ENCODE results near the gene BLTP3B.
"Not testable (repeated sequence)": the region's sequence is repeated elsewhere in the genome, so short reads cannot be mapped to it uniquely, and the experiment has no call there.

BLTP3B gene, protein sequence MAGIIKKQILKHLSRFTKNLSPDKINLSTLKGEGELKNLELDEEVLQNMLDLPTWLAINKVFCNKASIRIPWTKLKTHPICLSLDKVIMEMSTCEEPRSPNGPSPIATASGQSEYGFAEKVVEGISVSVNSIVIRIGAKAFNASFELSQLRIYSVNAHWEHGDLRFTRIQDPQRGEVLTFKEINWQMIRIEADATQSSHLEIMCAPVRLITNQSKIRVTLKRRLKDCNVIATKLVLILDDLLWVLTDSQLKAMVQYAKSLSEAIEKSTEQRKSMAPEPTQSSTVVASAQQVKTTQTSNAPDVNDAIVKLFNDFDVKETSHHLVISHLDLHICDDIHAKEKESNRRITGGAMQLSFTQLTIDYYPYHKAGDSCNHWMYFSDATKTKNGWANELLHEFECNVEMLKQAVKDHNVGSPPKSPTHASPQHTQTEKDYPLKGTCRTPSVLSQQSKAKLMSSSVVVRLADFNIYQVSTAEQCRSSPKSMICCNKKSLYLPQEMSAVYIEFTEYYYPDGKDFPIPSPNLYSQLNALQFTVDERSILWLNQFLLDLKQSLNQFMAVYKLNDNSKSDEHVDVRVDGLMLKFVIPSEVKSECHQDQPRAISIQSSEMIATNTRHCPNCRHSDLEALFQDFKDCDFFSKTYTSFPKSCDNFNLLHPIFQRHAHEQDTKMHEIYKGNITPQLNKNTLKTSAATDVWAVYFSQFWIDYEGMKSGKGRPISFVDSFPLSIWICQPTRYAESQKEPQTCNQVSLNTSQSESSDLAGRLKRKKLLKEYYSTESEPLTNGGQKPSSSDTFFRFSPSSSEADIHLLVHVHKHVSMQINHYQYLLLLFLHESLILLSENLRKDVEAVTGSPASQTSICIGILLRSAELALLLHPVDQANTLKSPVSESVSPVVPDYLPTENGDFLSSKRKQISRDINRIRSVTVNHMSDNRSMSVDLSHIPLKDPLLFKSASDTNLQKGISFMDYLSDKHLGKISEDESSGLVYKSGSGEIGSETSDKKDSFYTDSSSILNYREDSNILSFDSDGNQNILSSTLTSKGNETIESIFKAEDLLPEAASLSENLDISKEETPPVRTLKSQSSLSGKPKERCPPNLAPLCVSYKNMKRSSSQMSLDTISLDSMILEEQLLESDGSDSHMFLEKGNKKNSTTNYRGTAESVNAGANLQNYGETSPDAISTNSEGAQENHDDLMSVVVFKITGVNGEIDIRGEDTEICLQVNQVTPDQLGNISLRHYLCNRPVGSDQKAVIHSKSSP (N-terminal part only)

DNA sequence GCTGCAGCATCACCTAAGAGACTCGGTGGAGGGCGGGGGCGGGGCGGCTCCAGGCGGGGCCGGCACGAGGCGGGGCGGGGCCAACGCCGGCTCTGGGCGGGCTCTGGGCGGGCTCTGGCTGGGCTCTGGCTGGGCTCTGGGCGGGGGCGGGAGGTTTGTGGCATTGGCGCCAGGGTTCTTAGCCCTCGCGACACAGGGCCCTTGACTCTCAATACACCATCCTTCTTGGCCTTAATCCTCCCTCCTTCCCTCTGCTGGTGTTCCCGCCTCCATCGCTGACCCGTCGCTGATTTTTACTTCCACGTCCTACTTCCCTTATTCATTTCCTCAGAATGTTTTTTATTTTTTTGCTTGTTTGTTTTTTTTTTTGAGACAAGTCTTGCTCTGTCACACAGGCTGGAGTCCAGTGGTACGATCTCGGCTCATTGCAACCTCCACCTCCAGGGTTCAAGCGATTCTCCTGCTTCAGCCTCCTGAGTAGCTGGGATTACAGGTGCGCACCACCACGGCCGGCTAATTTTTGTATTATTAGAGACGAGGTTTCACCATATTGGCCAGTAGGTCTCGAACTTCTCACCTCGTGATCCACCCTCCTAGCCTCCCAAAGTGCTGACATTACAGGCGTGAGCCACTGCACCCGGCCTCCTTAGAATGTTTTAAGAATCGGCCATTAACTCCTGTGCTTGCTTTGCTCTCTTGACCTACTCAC, at the start of gene BLTP3B:
TSS of gene BLTP3B (minus strand) at position 24 of the 709 bp plus-strand sequence. CDS start 239 bp downstream, outside the sequence.
- DNase-seq (ENCODE audit: low read depth in 2 of 2), result no peak

DNA sequence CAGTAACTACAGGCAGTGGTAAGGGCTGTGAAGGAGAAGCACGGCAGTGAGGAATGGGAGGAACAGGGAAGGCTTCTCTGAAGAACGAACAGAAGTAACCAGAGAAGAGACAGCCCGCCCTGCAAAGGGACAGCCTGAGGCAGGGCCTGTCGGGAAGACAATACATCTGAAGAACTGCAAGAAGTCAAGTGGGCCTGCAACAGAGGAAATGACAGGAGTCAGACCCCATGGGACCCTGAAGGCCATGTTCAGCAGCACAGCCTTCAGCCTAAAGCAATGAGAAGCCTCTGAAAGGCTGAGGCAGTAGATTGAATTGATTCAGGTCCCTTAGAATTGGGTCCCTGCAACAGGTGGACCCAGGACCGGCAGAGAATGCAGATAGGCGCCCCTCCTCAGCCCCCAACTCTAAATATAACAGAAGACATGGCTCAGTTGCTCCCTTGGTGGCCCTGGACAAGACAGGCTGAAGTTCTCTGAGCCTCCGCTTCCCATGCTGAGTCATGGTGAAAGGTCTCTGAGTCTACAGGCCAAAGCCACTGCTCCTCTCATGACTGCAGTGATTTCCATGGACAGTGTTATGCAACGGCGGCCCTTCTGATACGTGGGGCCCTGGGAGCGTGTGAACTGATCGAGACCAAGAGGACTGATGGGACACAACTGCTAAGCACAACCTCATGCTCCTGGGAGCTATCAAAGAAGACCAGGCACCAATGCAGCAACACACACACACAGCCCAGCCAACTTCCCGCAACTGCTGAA, 47.1 kb upstream of the BLTP3B start:
- DNase-seq (ENCODE audit: low read depth in 2 of 2), result no peak

DNA sequence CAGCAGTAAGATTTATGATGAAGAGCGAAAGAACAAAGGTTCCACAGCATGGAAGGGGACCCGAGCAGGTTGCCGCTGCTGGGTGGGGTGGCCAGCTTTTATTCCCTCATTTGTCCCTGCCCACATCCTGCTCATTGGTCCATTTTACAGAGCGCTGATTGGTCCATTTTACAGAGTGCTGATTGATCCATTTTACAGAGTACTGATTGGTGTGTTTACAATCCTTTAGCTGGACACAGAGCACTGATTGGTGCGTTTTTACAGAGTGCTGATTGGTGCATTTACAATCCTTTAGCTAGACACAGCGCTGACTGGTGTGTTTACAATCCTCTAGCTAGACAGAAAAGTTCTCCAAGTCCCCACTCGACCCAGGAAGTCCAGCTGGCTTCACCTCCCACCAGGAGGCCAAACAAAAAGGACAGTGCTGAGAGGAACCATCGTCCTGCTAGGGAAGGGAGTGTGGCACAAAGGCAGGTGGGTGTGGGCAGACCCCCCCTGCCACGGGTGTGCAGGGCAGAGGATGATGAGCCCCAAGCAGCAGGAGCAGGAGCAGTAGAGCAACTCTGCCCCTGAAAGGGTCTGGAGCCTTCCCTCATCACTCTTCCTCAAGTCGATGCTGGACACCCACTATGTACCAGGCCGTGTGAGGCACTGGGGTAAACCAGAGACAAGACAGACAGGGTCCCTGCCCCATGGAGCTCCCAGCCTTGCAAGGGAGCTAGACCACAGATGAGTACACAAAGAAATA, 46.4 kb upstream of the BLTP3B start:
- DNase-seq (ENCODE audit: low read depth in 2 of 2), result not testable (repeated sequence)

DNA sequence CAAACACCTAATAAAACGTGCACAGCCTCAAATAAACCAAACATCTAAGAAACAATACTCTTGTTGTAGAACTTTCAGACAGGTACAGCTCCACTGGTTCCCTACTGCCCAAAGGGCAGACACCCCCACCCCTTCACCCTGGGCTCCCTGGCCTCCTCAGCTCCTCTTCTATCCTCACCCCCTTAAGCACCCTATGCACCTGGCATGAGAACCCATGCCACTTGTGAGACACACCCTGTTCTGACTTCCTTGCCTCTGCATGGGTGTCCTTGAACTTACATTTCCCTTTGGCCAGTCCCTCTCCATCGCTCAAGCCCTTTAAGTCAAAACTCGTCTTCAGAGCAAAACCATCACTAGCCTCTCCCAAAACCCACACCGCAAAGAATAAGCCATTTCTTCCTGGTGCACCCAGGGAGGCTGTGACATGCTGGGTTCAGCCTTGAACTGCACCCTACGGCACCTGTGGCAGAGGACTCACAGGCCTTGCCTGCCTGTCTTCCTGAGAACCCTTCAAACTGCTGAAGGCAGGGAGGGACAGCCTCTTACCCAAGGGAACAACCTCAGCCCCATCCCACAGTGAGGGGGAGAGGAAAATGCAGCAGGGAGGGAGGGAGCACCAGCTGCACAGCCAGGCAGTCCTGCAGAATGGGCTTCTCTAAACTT, 45.3 kb upstream of the BLTP3B start:
- no peak for DNase-seq (ENCODE audit: low read depth in 2 of 2)

DNA sequence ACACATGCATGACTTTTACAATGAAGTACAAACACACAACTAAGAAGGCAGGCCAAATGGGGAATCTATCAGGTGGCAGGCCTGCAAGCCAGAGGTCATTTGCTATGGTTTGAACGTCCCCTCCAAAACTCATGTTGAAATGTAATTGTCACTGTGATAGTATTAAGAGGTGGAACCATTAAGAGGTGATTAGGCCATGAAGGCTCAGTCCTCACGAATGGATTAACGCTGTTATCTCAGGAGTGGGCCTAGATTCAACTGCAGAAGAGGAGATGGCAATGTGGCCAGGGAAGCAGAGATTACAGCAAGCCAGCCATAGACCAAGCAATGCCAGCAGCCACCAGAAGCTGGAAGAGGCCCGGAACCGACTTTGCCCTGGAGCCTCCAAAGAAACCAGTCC, 44.4 kb upstream of the BLTP3B start:
- DNase-seq (ENCODE audit: low read depth in 2 of 2), result no peak

DNA sequence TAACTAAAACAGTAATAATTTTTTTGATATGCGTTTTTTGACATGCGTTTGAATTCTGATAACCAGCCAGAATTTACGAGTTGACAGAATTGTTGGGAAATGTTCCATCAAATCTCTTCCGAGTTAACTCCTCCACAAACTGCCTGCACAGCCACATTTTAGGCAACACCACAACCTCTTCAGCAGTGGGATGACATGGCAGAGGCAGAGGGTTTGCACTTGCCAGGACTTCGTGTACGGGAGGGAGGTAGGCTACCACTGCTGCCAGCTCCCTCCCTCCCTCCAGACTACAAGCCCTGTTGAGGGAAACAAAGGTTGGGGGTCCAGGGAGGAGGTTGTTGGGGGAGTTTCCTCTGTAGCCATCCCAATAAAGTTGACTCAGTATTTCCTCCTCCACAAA, 43.4 kb upstream of the BLTP3B start:
- no peak for DNase-seq (ENCODE audit: low read depth in 2 of 2)

DNA sequence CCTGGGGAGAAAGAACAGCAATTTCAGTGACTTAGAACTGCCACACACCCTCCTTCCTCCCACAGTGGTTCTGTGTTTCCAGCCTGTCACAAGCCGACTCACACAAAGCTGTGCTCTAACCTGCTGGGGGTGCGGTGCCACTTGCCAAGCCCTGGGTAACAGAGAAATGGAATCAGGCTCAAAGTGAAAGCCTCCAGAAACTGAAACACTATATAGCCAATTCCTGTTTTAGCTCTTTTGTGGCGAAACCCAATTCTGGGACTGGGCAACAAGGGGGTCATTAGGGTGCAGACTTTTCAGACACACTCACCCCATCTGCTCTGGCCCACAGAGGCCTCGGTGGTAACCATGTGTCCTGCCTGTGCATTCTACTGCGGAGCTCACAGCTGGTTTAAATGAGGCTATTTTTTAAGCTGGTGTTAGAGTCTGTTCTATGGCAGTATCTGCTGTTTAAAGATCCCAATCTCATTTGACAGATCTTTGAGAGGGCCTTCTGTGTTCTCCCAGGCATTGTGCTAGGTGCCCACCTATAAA, 42.8 kb upstream of the BLTP3B start:
- DNase-seq (ENCODE audit: low read depth in 2 of 2), result no peak

DNA sequence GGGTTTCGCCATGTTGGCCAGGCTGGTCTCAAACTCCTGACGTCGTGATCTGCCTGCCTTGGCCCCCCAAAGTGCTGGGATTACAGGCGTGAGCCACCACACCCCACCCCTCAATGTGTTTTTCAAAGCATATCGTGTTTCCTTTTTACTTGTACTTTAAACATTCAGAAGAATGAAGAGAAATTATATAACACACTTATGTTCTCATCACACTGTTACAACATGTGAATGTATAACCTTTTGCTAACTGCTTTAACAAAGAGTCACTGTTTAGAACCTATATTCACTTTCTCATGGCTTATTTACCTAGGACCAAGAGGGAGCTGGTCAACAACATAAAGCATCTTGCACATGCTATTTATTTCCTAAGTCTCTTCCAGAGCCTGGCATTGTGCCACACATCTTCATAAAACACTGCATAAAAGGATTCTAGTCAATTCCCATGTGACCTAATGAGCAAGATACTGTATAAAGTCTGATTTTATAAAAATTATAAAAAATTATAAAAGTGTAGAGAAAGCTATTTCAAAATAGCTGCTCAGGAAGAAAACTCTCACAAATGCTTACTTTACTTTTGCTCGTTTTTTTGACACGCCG, 42.0 kb upstream of the BLTP3B start:
- no peak for DNase-seq (ENCODE audit: low read depth in 2 of 2)

DNA sequence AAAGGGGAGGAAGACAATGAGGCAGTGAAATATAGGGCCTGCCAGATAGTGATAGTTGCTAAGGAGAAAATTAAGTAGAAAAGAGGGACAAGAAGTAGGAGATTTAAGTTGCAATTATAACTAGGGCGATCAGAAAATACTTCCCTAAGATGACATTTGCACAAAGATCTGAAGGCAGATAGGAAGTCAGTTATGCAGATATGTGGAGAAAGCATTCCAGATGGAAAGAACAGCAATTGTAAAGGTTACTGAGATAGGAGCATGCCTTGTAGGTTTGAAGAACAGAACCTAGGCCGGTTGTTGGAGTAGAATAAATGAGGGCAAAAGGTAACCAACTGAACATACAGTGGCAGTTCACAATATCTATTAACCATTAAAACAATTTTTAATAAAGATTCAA, 36.6 kb upstream of the BLTP3B start:
- DNase-seq (ENCODE audit: low read depth in 2 of 2), result no peak

DNA sequence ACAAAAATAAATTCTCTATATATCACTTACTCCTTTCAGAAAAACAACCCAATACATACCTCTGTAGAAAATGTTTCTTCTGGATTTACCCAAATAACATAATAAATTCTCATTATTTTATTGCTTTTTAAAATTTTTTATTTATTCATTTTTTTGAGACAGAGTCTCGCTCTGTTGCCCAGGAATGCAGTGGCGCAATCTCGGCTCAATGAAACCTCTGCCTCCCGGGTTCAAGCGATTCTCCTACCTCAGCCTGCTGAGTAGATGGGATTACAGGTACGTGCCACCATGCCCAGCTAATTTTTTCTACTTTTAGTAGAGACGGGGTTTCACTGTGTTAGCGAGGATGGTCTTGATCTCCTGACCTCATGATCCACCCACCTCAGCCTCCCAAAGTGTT, 33.8 kb upstream of the BLTP3B start:
- DNase-seq (ENCODE audit: low read depth in 2 of 2), result not testable (repeated sequence)

DNA sequence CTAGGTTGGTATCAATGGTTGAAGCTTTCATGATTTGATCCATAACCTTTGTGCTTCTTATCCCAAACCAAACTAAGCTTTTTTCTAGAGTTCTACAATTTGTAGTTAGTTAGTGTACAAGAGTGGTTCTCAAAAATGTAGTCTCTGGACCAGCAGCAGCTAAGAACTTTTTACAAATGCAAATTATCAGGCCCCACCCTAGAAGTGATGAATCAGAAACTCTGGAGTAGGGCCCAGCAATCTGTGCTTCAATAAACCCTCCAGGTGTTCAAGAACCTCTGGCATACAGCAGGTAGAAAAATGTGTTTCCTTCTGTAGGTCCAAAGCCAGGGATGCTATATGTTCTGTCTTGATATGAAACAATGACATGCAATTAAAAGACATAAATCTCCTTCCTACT, 31.8 kb upstream of the BLTP3B start:
- no peak for DNase-seq (ENCODE audit: low read depth in 2 of 2)

DNA sequence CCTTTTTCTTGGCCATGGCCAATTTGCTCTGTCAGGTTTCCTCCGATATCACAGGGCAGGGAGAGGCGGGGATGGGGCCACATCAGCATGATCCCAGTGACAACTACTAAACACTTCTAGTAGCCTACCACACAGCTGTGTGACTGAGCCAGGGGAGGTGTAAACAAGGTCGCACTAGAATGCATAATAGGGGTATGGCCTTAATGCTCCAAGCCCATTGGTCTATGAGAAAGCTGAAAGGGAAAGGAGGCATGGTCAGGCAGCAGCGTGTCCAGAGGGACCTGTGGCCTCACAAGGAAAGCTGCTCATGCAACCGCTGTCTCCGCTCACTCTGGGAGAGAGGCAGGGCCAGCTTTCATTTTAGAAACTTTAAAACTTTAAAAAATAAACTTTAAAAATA, 30.4 kb upstream of the BLTP3B start:
- no peak for DNase-seq (ENCODE audit: low read depth in 2 of 2)

DNA sequence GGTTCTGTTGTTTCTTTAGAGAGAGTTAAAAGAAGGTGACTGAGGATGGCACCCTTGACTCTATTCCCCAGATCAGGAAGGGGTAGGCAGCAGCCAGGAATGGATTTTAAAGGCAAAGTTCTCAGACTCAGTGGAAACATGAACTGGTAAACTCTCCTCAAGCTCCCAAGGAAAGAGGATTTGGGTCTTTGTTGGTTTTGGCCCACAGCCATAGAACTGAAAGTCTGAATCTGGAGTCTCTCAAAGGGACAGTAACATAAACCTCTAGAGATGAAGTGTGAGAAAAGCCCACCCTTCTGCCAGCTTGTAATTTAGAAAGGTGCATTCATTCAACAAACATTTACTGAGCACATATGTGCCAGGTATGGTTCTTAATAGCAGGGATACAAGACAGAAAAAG, 28.6 kb upstream of the BLTP3B start:
- DNase-seq (ENCODE audit: low read depth in 2 of 2), result no peak

DNA sequence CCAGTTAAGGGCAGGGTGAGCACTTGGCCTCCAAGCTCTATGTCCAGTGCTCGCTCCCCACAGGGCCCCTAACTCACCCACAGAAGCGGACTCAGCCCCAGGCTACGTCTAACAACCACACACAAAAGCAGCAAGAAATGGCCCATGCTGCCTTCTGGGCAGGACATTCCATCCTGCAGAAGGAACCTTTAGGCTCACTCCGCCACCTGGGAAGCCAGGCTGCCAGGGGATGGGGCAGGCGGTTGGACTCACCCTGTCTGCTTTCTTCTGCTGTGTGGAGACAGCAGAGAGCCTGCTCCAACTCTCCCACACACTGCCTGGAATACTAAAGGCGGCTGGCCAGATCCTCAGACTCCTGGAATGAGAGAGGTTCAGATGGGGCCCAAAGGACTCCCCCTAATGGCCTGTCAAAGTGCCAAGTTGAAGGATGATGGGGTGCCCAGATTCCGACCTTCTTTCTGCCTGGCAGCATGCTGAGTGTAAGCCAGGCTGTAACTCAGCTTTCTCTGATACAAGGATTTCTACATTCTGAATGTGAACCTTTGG, 27.7 kb upstream of the BLTP3B start:
- DNase-seq (ENCODE audit: low read depth in 2 of 2), result no peak

DNA sequence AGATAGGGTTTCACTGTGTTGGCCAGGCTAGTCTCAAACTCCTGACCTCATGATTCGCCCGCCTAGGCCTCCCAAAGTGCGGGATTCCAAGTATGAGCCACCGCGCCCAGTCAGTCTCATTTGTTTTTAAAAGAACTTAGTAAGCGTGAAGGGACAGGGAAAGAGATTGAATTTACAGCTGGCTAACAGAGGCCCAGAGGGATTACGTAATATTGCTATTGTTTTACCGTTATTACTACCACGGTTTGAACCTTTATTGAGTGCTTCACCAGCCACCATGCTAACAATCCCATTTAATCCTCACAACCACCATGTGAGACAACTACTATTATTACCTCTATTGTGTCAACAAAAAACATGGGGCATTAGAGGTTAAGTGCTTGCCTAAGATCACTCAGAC, 26.7 kb upstream of the BLTP3B start:
- DNase-seq (ENCODE audit: low read depth in 2 of 2), result no peak

DNA sequence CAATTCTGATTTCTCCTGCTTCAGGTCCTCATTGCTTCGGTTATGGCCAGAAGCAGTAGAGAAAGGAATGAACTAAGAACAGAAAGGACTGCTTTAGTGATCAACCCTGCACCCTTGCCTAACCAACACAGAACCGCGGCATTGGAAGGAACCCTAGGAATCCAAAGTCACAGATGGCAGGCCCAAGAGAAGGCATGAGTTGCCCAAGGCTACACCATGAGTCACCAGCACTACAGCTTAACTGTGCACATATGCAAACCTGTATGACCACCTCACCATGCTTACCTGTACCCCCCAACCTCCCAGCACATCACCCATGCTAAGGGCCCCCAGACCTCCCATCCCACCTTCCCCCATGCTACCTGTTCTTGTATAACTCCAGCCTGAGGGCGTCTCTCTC, 25.9 kb upstream of the BLTP3B start:
- DNase-seq (ENCODE audit: low read depth in 2 of 2), result no peak

DNA sequence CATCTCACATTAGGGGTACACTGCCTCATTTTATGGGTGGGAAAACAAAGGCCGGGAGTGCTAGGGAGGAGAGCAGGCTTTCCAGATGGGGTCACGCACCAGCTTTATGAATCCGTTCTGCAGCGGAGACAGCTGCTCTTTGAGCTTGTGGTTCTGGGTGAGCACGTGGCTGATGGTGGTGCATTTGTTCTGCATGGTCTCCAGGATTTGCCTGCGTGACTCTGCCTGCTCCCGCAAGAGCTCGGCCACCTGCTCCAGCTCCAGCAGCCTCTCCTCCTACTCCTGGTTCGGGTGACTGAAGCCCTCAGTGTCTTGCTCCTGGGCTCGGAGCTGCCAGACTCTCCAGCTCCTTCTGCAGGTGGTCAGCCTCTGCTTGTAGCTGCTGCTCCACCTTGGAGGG, 23.6 kb upstream of the BLTP3B start:
- DNase-seq (ENCODE audit: low read depth in 2 of 2), result no peak

DNA sequence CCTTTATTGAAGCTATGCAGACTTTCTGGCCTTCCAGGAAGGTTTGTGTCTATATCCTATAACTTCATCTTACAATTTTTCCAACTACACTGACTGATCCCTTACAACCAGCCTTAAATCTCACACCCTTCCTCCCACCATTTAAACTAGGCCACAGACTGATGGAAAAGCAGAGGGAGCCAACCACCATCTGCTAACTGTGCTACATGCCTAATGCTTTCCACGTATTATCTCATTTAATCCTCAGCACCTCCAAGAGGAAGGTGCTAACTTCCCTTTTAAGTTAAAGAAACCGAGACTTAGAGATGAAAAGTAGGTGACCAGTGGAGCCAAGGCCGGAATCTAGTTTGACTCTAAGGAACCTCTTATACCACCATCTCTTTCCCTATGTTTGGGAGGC, 22.7 kb upstream of the BLTP3B start:
- no peak for DNase-seq (ENCODE audit: low read depth in 2 of 2)

Data from fibroblast of skin of left biceps (primary cell).